ENCODE measurements around the gene ZDHHC11.
A peak's percentile ranks its signal among the peaks of the same experiment; 100 is the strongest.

GRCh38 chr5:892394-893136 is 41.8 kb upstream of the ZDHHC11 start, which contains the start of the genes BRD9 and TRIP13:
- TF ChIP-seq CTCF (IDR thresholded peaks at IDR 0.05) (peak in 2 of 3 experiments; percentile 6 to 51), POLR2AphosphoS5 (IDR thresholded peaks at IDR 0.05) (peak; percentile 68 to 72), POLR2A (IDR thresholded peaks at IDR 0.05; ENCODE audit: low read depth) (no peak)

Data from esophagus muscularis mucosa (tissue), 3 donors.